GM23338 (cell line): ENCODE results near the gene KLHL25. TPM values are rescaled to one million over a fixed set of nuclear protein-coding genes. Genes with fewer than 3 reads are reported as not detected.

Experiments
- ATAC-seq: fragments of 200-7000 bp; cut with Tn5 transposase; 3 replicates; pipeline ENCODE4 v1.9.1; 2020
- DNase-seq: peaks from one replicate; pipeline ENCODE4 v3.0.0-alpha.2; 2015; ENCODE audit warnings: low spot score
- H2AFZ ChIP-seq: fragments of 200-600 bp; sonication (generic); 2 replicates; pipeline ENCODE4 v1.8.0; 2016; ENCODE audit warnings: antibody characterized with exemption, mild to moderate bottlenecking, moderate library complexity
- H3F3A ChIP-seq: fragments of 200-600 bp; sonication (generic); replicated peaks from 2 replicates; pipeline ENCODE4 v1.8.0; 2017; ENCODE audit warnings: antibody characterized with exemption, mixed run types, low read depth
- H3K27ac ChIP-seq: fragments of 200-600 bp; sonication (generic); 2 replicates; pipeline ENCODE4 v1.6.1; 2016; ENCODE audit warnings: low read depth
- H3K27me3 ChIP-seq: fragments of 200-600 bp; sonication (generic); 2 replicates; pipeline ENCODE4 v1.8.0; 2016; ENCODE audit warnings: mild to moderate bottlenecking, mixed run types, moderate library complexity; ENCODE audit not compliant: insufficient read depth
- H3K36me3 ChIP-seq: fragments of 200-600 bp; sonication (generic); 2 replicates; pipeline ENCODE4 v1.8.0; 2016; ENCODE audit warnings: mild to moderate bottlenecking; ENCODE audit not compliant: insufficient read depth
- H3K4me1 ChIP-seq: fragments of 200-600 bp; sonication (generic); 2 replicates; pipeline ENCODE4 v1.8.0; 2016; ENCODE audit warnings: mild to moderate bottlenecking, moderate library complexity; ENCODE audit not compliant: insufficient read depth
- H3K4me2 ChIP-seq: fragments of 200-600 bp; sonication (generic); 2 replicates; pipeline ENCODE4 v1.7.1; 2017; ENCODE audit warnings: mixed run types
- H3K4me3 ChIP-seq: fragments of 200-600 bp; sonication (generic); 2 replicates; pipeline ENCODE4 v1.6.1; 2016; ENCODE audit warnings: mixed run types
- H3K79me2 ChIP-seq: fragments of 200-600 bp; sonication (generic); replicated peaks from 2 replicates; pipeline ENCODE4 v1.8.0; 2017; ENCODE audit warnings: mild to moderate bottlenecking; ENCODE audit not compliant: insufficient read depth
- H3K9me2 ChIP-seq: fragments of 200-600 bp; sonication (generic); 2 replicates; pipeline ENCODE4 v1.8.0; 2017; ENCODE audit not compliant: insufficient read depth
- H4K20me1 ChIP-seq: fragments of 200-600 bp; sonication (generic); replicated peaks from 2 replicates; pipeline ENCODE4 v1.8.0; 2017; ENCODE audit warnings: mild to moderate bottlenecking; ENCODE audit not compliant: insufficient read depth
- H3K27ac Mint-ChIP-seq: 2 replicates; pipeline ENCODE4 v1.8.0; 2020; ENCODE audit warnings: inconsistent platforms, mild to moderate bottlenecking, moderate library complexity, mixed read lengths
- H3K27me3 Mint-ChIP-seq: 3 replicates; pipeline ENCODE4 v1.8.0; 2022; ENCODE audit warnings: low read depth, mild to moderate bottlenecking, moderate library complexity, mixed read lengths, inconsistent platforms; ENCODE audit not compliant: insufficient read depth, poor library complexity
- H3K36me3 Mint-ChIP-seq: 3 replicates; pipeline ENCODE4 v1.8.0; 2021; ENCODE audit warnings: low read depth, mild to moderate bottlenecking, inconsistent platforms, moderate library complexity, mixed read lengths
- H3K4me1 Mint-ChIP-seq: 3 replicates; pipeline ENCODE4 v1.8.0; 2020; ENCODE audit warnings: mild to moderate bottlenecking, inconsistent platforms, mixed read lengths
- H3K4me3 Mint-ChIP-seq: 3 replicates; pipeline ENCODE4 v1.8.0; 2021; ENCODE audit warnings: moderate library complexity, mild to moderate bottlenecking, inconsistent platforms, mixed read lengths
- H3K9me3 Mint-ChIP-seq: 3 replicates; pipeline ENCODE4 v1.8.0; 2020; ENCODE audit warnings: moderate library complexity, mild to moderate bottlenecking, inconsistent platforms, mixed read lengths
- CREB1 ChIP-seq: fragments of 250-450 bp; sonication (Bioruptor Pico); IDR thresholded peaks from 2 replicates; pipeline ENCODE4 v1.5.0; 2020; ENCODE audit warnings: low read depth, mild to moderate bottlenecking, moderate library complexity
- CTCF ChIP-seq, 2 experiments: fragments of 200-600 bp in 1 of 2; sonication (generic) in 1 of 2; conservative IDR thresholded peaks; 2 replicates each; pipeline versions ENCODE4 v1.5.1 to v1.6.1; 2016 to 2017; ENCODE audit warnings: antibody characterized with exemption in 2 of 2, low read depth in 2 of 2, mild to moderate bottlenecking in 2 of 2, moderate library complexity in 1 of 2
- ETS1 ChIP-seq: IDR thresholded peaks from 2 replicates; pipeline ENCODE4 v1.6.1; 2016; ENCODE audit warnings: antibody characterized with exemption
- EZH2 ChIP-seq: fragments of 200-600 bp; sonication (generic); IDR thresholded peaks from one replicate; pipeline ENCODE4 v1.8.0; 2017; ENCODE audit warnings: antibody characterized with exemption, mild to moderate bottlenecking, low read depth; ENCODE audit not compliant: unreplicated experiment
- EZH2phosphoT487 ChIP-seq: fragments of 200-600 bp; sonication (generic); IDR thresholded peaks from one replicate; pipeline ENCODE4 v1.8.1; 2018; ENCODE audit warnings: antibody characterized with exemption; ENCODE audit not compliant: unreplicated experiment
- JUNB ChIP-seq: IDR thresholded peaks from one replicate; pipeline ENCODE4 v1.6.1; 2016; ENCODE audit warnings: antibody characterized with exemption; ENCODE audit not compliant: unreplicated experiment
- NANOG ChIP-seq: IDR thresholded peaks from 2 replicates; pipeline ENCODE4 v1.6.1; 2016; ENCODE audit warnings: antibody characterized with exemption, borderline replicate concordance
- POLR2AphosphoS5 ChIP-seq: IDR thresholded peaks from 2 replicates; pipeline ENCODE4 v1.6.1; 2016; ENCODE audit warnings: antibody characterized with exemption, low read depth
- REST ChIP-seq: IDR thresholded peaks from one replicate; pipeline ENCODE4 v1.6.1; 2018; ENCODE audit warnings: antibody characterized with exemption; ENCODE audit not compliant: unreplicated experiment
- STAT1 ChIP-seq: IDR thresholded peaks from one replicate; pipeline ENCODE4 v1.6.1; 2016; ENCODE audit warnings: antibody characterized with exemption; ENCODE audit not compliant: unreplicated experiment
- ZNF114 ChIP-seq: fragments of 250-450 bp; sonication (Bioruptor Pico); IDR thresholded peaks from 2 replicates; pipeline ENCODE4 v1.5.0; 2020; ENCODE audit warnings: mild to moderate bottlenecking, moderate library complexity
- ZNF331 ChIP-seq: fragments of 250-450 bp; sonication (Bioruptor Pico); IDR thresholded peaks from 2 replicates; pipeline ENCODE4 v1.5.0; 2020; ENCODE audit warnings: low read depth, mild to moderate bottlenecking, moderate library complexity
- ZNF462 ChIP-seq: fragments of 250-450 bp; sonication (Bioruptor Pico); IDR thresholded peaks from 2 replicates; pipeline ENCODE4 v1.5.0; 2020; ENCODE audit warnings: mild to moderate bottlenecking, moderate library complexity
- polyA plus RNA-seq: library from polyadenylated mRNA; unstranded; fragments of >200 nt; fragmentation: Nextera tagmentation; extraction: Ambion mirVana; gene quantifications from 2 replicates; pipeline ENCODE4 v1.2.1, GENCODE V29; 2016
- total RNA-seq: library from RNA; depleted of rRNA; stranded (reverse); fragments of >200 nt; shearing (Covaris generic); gene quantifications from 2 replicates; pipeline ENCODE4 v1.2.3, GENCODE V29; 2014

KLHL25 gene
- total and polyA plus RNA-seq, 2 experiments from 2014 or later = 5.2 to 28.5 TPM

GRCh38 chr15:85725019-85725418 lies 69.7 kb downstream of the KLHL25 start:
- H3F3A ChIP-seq = 0 out of 2 replicates have a peak, but pooled peaks cover 7% of the 10 kb centered on the region
- TF ChIP-seq NANOG (no peak), CREB1 (no peak), JUNB (no peak), ZNF462 (CRISPR knock-in tag) (no peak), EZH2phosphoT487 (no peak), ZNF331 (no peak), ETS1 (no peak), CTCF (conservative IDR thresholded peaks at IDR 0.05; ENCODE audit: low read depth in 2 of 2) (no peak), STAT1 (no peak), POLR2AphosphoS5 (no peak), EZH2 (no peak), ZNF114 (CRISPR knock-in tag) (no peak), REST (no peak)
- no peaks in the 10 kb centered on the region for H3K27me3 ChIP-seq
- no peaks in the 10 kb centered on the region for H3K4me1 ChIP-seq
- no peaks in the 10 kb centered on the region for H3K9me2 ChIP-seq
- no peak overlapping the region for H3K4me3 Mint-ChIP-seq
- DNase-seq (no peak), ATAC-seq (no peak)
- H3K4me3 ChIP-seq = no peak overlapping the region
- H3K36me3 Mint-ChIP-seq = peaks cover 27% of the 10 kb centered on the region; the same call in 2 of the 3 replicates
- H4K20me1 ChIP-seq = peaks cover 3% of the 10 kb centered on the region; the same call in 1 of the 2 replicates
- H3K4me2 ChIP-seq = no peak overlapping the region
- peaks cover 5% of the 10 kb centered on the region; the same call in 1 of the 2 replicates for H3K36me3 ChIP-seq
- no peak overlapping the region for H2AFZ ChIP-seq
- no peaks in the 10 kb centered on the region for H3K79me2 ChIP-seq
- no peak overlapping the region for H3K27ac ChIP-seq
- H3K27ac Mint-ChIP-seq = no peak overlapping the region
- no peaks in the 10 kb centered on the region for H3K27me3 Mint-ChIP-seq
- no peaks in the 10 kb centered on the region; the same call in 2 of the 3 replicates for H3K4me1 Mint-ChIP-seq
- no peaks in the 10 kb centered on the region for H3K9me3 Mint-ChIP-seq
